RWPE1 (cell line): ENCODE results near the gene WWOX.
A peak's percentile ranks its signal among the peaks of the same experiment; 100 is the strongest.

Experiments
- CTCF ChIA-PET: fragments of 350-600 bp; sonication (Branson Sonifier 250); formaldehyde crosslinking; extraction: SDS; loops from one replicate; lab custom pipeline; 2021; lab: Yijun Ruan, JAX
- POLR2A ChIA-PET: fragments of 400-600 bp; formaldehyde crosslinking; extraction: SDS; loops from one replicate; lab custom pipeline; 2020; ENCODE audit warnings: antibody characterized with exemption; ENCODE audit not compliant: low non-redundant PET; lab: Yijun Ruan, JAX
- DNase-seq: peaks from one replicate; pipeline ENCODE4 v3.0.0; 2012; ENCODE audit warnings: low spot score
- H3K27ac ChIP-seq: fragments of 450-650 bp; 2 replicates; pipeline ENCODE4 v1.5.1; 2017
- TF ChIP-seq, protein P1 (sequence below): fragments of 450-650 bp; conservative IDR thresholded peaks from 2 replicates; pipeline ENCODE4 v1.5.1; 2017; ENCODE audit warnings: low read depth, mild to moderate bottlenecking

The WWOX gene

GRCh38 chr16:78434401-78434800, 334.9 kb downstream of the WWOX start:
- ChIA-PET POLR2A (no interaction called here), CTCF (no interaction called here)
- TF ChIP-seq, protein P1, sequence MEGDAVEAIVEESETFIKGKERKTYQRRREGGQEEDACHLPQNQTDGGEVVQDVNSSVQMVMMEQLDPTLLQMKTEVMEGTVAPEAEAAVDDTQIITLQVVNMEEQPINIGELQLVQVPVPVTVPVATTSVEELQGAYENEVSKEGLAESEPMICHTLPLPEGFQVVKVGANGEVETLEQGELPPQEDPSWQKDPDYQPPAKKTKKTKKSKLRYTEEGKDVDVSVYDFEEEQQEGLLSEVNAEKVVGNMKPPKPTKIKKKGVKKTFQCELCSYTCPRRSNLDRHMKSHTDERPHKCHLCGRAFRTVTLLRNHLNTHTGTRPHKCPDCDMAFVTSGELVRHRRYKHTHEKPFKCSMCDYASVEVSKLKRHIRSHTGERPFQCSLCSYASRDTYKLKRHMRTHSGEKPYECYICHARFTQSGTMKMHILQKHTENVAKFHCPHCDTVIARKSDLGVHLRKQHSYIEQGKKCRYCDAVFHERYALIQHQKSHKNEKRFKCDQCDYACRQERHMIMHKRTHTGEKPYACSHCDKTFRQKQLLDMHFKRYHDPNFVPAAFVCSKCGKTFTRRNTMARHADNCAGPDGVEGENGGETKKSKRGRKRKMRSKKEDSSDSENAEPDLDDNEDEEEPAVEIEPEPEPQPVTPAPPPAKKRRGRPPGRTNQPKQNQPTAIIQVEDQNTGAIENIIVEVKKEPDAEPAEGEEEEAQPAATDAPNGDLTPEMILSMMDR, result no peak
- no peak for DNase-seq
- H3K27ac ChIP-seq, result no peak overlapping the region

- H3K27ac ChIP-seq, result no peak overlapping the region
- ChIA-PET CTCF (no interaction called here), POLR2A (no interaction called here)
- DNase-seq, result no peak
- TF ChIP-seq, protein P1, result no peak
Measured at GRCh38 chr16:78435260-78435659, 335.8 kb downstream of the WWOX start.

GRCh38 chr16:78436023-78436422, 336.6 kb downstream of the WWOX start:
- POLR2A ChIA-PET, result no interaction called here
- CTCF ChIA-PET, result no interaction called here
- TF ChIP-seq, protein P1, result no peak
- H3K27ac ChIP-seq, result no peak overlapping the region
- DNase-seq, result no peak

GRCh38 chr16:78436846-78437245, 337.4 kb downstream of the WWOX start:
- ChIA-PET POLR2A (no interaction called here), CTCF (interaction anchor here (0.7 to 1.6 kb wide), 3 partner anchors 24 to 755 kb away, joined by 3 to 4 read pairs (median 3); no protein-coding TSS in a partner anchor)
- H3K27ac ChIP-seq, result no peak overlapping the region
- no peak for DNase-seq
- TF ChIP-seq, protein P1, result no peak

GRCh38 chr16:78437352-78437968, 338.0 kb downstream of the WWOX start:
- TF ChIP-seq, protein P1, result peak; percentile 51
- DNase-seq, result peak; percentile 11
- ChIA-PET CTCF (interaction anchor here (0.6 to 1.6 kb wide), 5 partner anchors 24 to 930 kb away, joined by 3 to 11 read pairs (median 3); no protein-coding TSS in a partner anchor), POLR2A (no interaction called here)
- no peak overlapping the region for H3K27ac ChIP-seq

DNA sequence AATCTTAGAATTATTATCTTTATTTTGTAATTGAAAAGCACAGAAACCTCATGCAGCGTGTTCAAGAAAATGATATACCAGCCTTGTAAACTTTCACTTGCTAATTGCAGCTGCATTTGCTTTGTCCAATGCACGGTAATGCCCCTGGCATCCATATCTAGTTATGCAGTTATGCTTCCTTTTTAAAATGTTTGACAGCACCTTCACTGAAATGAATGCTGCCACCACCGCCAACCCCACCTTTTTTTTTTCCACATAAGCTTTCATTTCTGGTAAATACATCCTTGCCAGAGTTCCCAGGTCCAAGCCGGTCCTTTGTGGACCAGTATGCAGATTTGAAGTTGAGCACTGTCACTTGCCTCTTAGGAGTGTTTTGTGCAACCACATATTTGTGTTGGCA, 338.8 kb downstream of the WWOX start:
- CTCF ChIA-PET, result interaction anchor here (0.5 to 1.6 kb wide), 5 partner anchors 29 to 929 kb away, joined by 3 to 11 read pairs (median 3); no protein-coding TSS in a partner anchor
- no peak for DNase-seq
- H3K27ac ChIP-seq, result no peak overlapping the region
- POLR2A ChIA-PET, result no interaction called here
- TF ChIP-seq, protein P1, result no peak
